ENCODE data around the gene APLP2. TPM values are rescaled to one million over a fixed set of nuclear protein-coding genes. Genes with fewer than 3 reads are reported as not detected.

Gene APLP2
- total RNA-seq, 1 donor: 724 TPM

DNA sequence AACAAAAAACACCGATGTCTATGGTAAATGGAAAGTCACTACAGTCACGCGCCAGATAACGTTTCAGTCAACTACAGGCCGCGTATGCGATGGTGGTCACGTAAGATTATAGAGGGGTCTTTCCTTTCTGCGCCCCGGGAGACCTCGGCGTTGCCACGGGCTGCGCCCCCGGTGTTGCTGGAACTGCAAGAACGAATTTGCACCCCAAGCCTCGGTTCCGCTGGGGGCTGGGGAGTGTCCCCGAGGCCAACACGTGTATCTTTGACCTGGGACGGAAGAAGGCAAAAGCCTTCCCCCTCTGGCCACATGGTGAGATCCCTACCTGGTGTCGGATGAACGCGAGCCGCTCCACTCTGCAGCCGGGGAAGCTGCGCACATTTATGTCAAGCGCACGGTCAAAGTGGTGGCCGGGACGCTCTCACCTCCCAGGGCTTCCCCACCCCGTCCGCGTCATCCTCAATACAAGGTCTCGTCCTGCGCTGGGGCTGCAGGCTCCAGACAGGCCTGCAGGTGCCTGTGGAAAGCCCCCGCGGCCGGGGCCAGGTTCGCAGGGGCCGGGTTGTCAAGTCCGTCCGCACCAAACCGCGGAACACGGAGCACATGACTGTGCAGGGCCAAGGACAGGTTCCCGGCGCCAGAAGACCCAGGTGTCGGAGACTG is 29.3 kb upstream of the APLP2 start:
- DNase-seq (ENCODE audit: low read depth): no peak
- TF ChIP-seq, protein P1, sequence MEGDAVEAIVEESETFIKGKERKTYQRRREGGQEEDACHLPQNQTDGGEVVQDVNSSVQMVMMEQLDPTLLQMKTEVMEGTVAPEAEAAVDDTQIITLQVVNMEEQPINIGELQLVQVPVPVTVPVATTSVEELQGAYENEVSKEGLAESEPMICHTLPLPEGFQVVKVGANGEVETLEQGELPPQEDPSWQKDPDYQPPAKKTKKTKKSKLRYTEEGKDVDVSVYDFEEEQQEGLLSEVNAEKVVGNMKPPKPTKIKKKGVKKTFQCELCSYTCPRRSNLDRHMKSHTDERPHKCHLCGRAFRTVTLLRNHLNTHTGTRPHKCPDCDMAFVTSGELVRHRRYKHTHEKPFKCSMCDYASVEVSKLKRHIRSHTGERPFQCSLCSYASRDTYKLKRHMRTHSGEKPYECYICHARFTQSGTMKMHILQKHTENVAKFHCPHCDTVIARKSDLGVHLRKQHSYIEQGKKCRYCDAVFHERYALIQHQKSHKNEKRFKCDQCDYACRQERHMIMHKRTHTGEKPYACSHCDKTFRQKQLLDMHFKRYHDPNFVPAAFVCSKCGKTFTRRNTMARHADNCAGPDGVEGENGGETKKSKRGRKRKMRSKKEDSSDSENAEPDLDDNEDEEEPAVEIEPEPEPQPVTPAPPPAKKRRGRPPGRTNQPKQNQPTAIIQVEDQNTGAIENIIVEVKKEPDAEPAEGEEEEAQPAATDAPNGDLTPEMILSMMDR (IDR thresholded peaks at IDR 0.05; ENCODE audit: insufficient read depth, low read length): no peak
- no peak overlapping the region for H3K4me3 ChIP-seq (ENCODE audit: low read depth, low read length)

DNA sequence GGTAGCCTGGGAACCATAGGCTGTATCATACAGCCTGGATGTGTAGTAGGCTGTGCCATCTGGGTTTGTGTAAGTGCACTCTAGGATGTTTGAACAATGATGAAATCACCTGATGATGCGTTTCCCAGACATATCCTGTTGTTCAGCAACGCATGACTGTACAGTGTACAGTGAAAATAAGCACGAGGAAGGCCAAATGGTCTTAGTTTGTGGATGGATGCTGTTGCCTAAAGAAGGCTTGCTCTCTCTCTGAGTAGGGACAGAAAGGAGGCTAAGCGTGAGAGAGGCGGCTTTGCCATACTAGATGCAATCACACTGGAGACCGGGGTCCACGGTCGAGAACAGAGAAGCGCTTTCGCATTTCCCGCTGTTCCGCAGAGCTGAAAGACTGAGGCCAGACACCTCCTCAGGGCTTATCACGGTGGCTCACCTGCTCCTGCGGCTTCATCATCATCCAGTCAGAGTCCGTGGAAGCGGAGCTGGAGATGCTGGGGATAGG is 27.6 kb upstream of the APLP2 start:
- TF ChIP-seq, protein P1 (IDR thresholded peaks at IDR 0.05; ENCODE audit: insufficient read depth, low read length): no peak
- DNase-seq (ENCODE audit: low read depth): peak; percentile 89
- no peak overlapping the region for H3K4me3 ChIP-seq (ENCODE audit: low read depth, low read length)

DNA sequence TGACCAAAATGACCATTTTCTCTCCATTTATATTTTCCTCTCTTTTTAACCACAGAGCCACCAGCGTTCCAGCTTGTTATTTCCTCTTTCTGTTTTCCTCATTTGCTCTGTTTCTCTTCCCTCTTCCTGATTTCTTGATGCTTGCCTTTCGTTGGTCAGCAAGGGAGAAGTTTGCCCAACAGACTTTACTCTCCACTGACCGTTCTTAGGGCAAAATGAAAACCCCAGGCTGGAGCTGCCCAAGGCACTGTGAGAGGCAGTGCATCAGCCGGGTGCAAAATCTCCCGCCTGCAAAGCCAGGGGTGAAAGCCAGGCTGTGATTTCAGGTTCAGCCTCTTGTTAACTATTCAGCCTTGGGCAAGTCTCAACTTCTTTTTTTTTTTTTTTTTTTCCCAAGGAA is 26.1 kb upstream of the APLP2 start:
- no peak for DNase-seq (ENCODE audit: low read depth)
- H3K4me3 ChIP-seq (ENCODE audit: low read depth, low read length): no peak overlapping the region
- TF ChIP-seq, protein P1 (IDR thresholded peaks at IDR 0.05; ENCODE audit: insufficient read depth, low read length): no peak

DNA sequence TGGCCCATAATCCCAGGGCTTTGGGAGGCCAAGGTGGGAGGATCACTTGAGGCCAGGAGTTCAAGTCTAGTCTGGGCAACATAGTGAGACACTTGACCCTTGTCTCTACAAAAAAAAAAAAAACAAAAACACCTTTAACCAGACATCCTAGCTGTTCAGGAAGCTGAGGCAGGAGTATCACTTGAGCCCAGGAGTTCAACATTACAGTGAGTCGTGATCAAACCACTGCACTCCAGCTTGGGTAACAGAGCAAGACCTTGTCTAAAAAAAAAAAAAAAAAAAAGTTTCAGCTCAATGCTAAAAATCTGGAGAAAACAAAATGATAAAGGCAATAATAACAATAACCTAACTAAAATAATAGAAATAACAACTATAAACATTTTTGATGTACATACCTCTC is 22.6 kb upstream of the APLP2 start:
- no peak overlapping the region for H3K4me3 ChIP-seq (ENCODE audit: low read depth, low read length)
- DNase-seq (ENCODE audit: low read depth): no peak
- TF ChIP-seq, protein P1 (IDR thresholded peaks at IDR 0.05; ENCODE audit: insufficient read depth, low read length): no peak

DNA sequence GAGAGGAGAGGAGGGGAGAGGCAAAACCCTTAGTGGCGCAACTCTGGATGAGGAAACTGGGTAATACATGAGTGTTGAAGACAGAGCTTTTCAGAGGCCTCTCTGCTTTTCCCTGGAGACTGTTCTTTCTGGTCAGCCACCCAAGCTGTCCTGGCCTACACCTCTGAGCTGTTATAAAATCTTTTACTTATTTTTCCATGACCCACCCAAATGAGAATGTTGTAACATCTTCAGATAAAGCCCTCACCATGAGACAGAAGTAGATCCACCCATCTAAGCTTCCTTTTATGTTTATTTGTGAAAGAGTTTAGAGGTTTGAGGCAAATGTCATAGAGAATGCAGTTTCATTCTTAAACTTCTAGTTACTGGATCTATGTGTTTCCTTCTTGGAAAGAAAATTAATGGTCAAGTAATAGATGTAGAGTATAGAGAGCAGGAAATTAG is 20.3 kb upstream of the APLP2 start:
- peak; percentile 62 for DNase-seq (ENCODE audit: low read depth)
- no peak overlapping the region for H3K4me3 ChIP-seq (ENCODE audit: low read depth, low read length)

DNA sequence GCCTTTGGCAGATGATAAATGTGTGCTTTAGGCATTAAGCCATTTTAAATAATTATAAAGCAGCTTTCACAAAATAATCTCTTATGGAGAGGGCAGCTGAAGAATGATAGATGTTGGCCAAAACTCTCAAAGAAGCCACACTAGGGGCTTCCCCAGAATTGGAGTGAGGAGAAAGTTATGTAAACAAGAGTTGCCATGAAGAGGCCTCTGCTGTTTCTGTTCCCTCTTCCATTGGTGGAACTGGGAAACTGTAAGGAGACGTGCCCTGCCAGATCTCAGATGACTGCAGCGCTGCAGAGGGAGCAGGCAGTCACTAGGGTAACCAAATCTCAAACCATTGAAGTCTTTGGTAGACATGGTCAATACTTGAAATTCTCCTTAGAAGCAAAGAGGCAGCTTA is 19.4 kb upstream of the APLP2 start:
- H3K4me3 ChIP-seq (ENCODE audit: low read depth, low read length): no peak overlapping the region
- TF ChIP-seq, protein P1 (IDR thresholded peaks at IDR 0.05; ENCODE audit: insufficient read depth, low read length): no peak
- peak; percentile 38 for DNase-seq (ENCODE audit: low read depth)

More for the DNA sequence above, 20.3 kb upstream of the APLP2 start:
- TF ChIP-seq, protein P1 (IDR thresholded peaks at IDR 0.05; ENCODE audit: insufficient read depth, low read length): no peak

All from fibroblast of the aortic adventitia (primary cell).